PC-3 (cell line): ENCODE measurements around the gene ABCF3. TPM values are rescaled to one million over a fixed set of nuclear protein-coding genes. Genes with fewer than 3 reads are reported as not detected.

Experiments
- ATAC-seq: fragments of 200-7000 bp; cut with Tn5 transposase; 2 replicates; pipeline ENCODE4 v1.9.1; 2020; ENCODE audit warnings: mild to moderate bottlenecking, moderate library complexity
- BruUV-seq: library from RNA; stranded (reverse); fragments of 400-500 nt; replicated peaks from 2 replicates; lab custom pipeline; 2021; lab: Mats Ljungman, UMichigan
- CTCF ChIA-PET: fragments of 300-600 bp; sonication (Branson Sonifier 250); formaldehyde crosslinking; loops from one replicate; lab custom pipeline; 2022; ENCODE audit warnings: antibody characterized with exemption; lab: Charles Lee
- POLR2A ChIA-PET: fragments of 300-600 bp; sonication (Branson Sonifier 250); formaldehyde crosslinking; loops from one replicate; lab custom pipeline; 2022; ENCODE audit warnings: antibody characterized with exemption; ENCODE audit not compliant: unreplicated experiment; lab: Charles Lee
- DNase-seq: peaks from one replicate; pipeline ENCODE4 v3.0.0-alpha.2; 2015
- H2AFZ ChIP-seq: fragments of 300-600 bp; sonication (generic); 2 replicates; pipeline ENCODE4 v1.6.0; 2016; ENCODE audit warnings: antibody characterized with exemption, low read length
- H3F3A ChIP-seq: fragments of 300-600 bp; sonication (generic); one replicate; pipeline ENCODE4 v1.6.0; 2017; ENCODE audit warnings: antibody characterized with exemption, low read length, control low read depth, mild to moderate bottlenecking; ENCODE audit not compliant: unreplicated experiment
- H3K27ac ChIP-seq: fragments of 300-600 bp; sonication (generic); 2 replicates; pipeline ENCODE4 v1.5.1; 2016; ENCODE audit warnings: mild to moderate bottlenecking, low read length
- H3K27me3 ChIP-seq: fragments of 300-600 bp; sonication (generic); 2 replicates; pipeline ENCODE4 v1.6.1; 2016; ENCODE audit warnings: low read length, mixed read lengths
- H3K36me3 ChIP-seq: fragments of 300-600 bp; sonication (generic); 2 replicates; pipeline ENCODE4 v1.6.1; 2016; ENCODE audit warnings: low read depth, mixed run types, low read length, mixed read lengths
- H3K4me1 ChIP-seq: fragments of 300-600 bp; sonication (generic); 2 replicates; pipeline ENCODE4 v1.5.1; 2016; ENCODE audit warnings: low read length; ENCODE audit not compliant: insufficient read depth
- H3K4me2 ChIP-seq: fragments of 300-600 bp; sonication (generic); 2 replicates; pipeline ENCODE4 v1.6.0; 2016; ENCODE audit warnings: low read length
- H3K4me3 ChIP-seq: fragments of 300-600 bp; sonication (generic); 2 replicates; pipeline ENCODE4 v1.5.1; 2016; ENCODE audit warnings: mild to moderate bottlenecking, low read length, mixed read lengths
- H3K79me2 ChIP-seq: fragments of 300-600 bp; sonication (generic); 2 replicates; pipeline ENCODE4 v1.6.1; 2017; ENCODE audit warnings: low read length, mixed read lengths
- H3K9ac ChIP-seq: fragments of 300-600 bp; sonication (generic); 2 replicates; pipeline ENCODE4 v1.6.0; 2016; ENCODE audit warnings: mild to moderate bottlenecking, low read length
- H3K9me2 ChIP-seq: fragments of 300-600 bp; sonication (generic); replicated peaks from 2 replicates; pipeline ENCODE4 v1.6.1; 2016; ENCODE audit warnings: mixed run types, low read length, mixed read lengths
- H3K9me3 ChIP-seq: fragments of 300-600 bp; sonication (generic); 2 replicates; pipeline ENCODE4 v1.6.1; 2016; ENCODE audit warnings: low read length, mixed read lengths
- H4K20me1 ChIP-seq: fragments of 300-600 bp; sonication (generic); 2 replicates; pipeline ENCODE4 v1.6.1; 2016; ENCODE audit warnings: low read length, mixed read lengths
- CTCF ChIP-seq: fragments of 300-600 bp; sonication (generic); conservative IDR thresholded peaks from 2 replicates; pipeline ENCODE4 v1.5.1; 2017; ENCODE audit warnings: antibody characterized with exemption, low read depth, mild to moderate bottlenecking, low read length
- EZH2 ChIP-seq: fragments of 300-600 bp; sonication (generic); IDR thresholded peaks from one replicate; pipeline ENCODE4 v1.6.1; 2017; ENCODE audit warnings: antibody characterized with exemption, mild to moderate bottlenecking, low read length; ENCODE audit not compliant: unreplicated experiment
- EZH2phosphoT487 ChIP-seq: fragments of 300-600 bp; sonication (generic); IDR thresholded peaks from 2 replicates; pipeline ENCODE4 v1.6.1; 2018; ENCODE audit warnings: mild to moderate bottlenecking, antibody characterized with exemption, low read length, borderline replicate concordance
- intact Hi-C: fragments of 100-400 bp; cut with micrococcal nuclease; formaldehyde crosslinking; loops from 2 replicates; pipeline ENCODE4 v1.9.0; 2023
- total RNA-seq: library from RNA; depleted of rRNA; stranded (reverse); fragments of >200 nt; gene quantifications from 2 replicates; pipeline ENCODE4 v1.2.3, GENCODE V29; 2014

ABCF3 gene
- total RNA-seq, 1 experiment from 2014 or later = 85.5 TPM

DNA sequence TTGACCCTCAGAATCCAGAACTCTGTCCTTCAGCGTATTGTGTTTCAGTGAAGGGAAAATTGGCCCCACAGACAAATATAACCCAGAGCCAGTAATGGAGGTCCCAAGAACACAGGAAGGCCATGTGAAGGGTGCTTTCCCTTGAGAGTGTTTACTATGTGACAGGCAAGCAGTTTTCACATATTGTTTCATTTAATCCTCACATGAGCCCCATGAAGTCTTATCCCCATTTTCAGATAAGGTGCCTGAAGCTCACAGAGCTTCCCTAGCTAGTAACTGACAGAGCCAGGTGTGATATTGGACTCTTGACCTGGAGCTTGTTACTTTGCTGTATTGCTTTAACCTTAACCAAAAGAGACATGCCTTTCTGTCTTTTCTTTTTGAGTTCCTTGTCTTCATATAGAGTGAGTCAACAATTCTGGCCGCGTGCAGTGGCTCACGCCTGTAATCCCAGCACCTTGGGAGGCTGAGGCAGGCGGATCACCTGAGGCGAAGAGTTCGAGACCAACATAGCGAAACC lies 40.2 kb upstream of the ABCF3 start:
- intact Hi-C loops = loop anchor here (1.0 to 5.0 kb wide), 3 partner anchors 41 to 143 kb away; partner anchors contain the start of gene ABCF3
- CTCF ChIA-PET = interaction anchor here (0.6 kb wide), 2 partner anchors 52 to 88 kb away, joined by 3 to 4 read pairs; no protein-coding TSS in a partner anchor
- peaks cover 26% of the 10 kb centered on the region for H3K36me3 ChIP-seq
- H3K9me3 ChIP-seq = no peaks in the 10 kb centered on the region
- DNase-seq (no peak), ATAC-seq (no peak)
- H3K4me3 ChIP-seq = no peak overlapping the region
- POLR2A ChIA-PET = interaction anchor here (0.7 kb wide), 1 partner anchor 76 kb away, joined by 25 read pairs; no protein-coding TSS in a partner anchor
- no peaks in the 10 kb centered on the region for H3K4me1 ChIP-seq
- H4K20me1 ChIP-seq = no peaks in the 10 kb centered on the region
- no peak overlapping the region for H2AFZ ChIP-seq
- no peaks in the 10 kb centered on the region for H3K9me2 ChIP-seq
- no peak for TF ChIP-seq EZH2phosphoT487
- no peak for TF ChIP-seq CTCF
- no peak for TF ChIP-seq EZH2
- no peak overlapping the region for H3K9ac ChIP-seq
- no peaks in the 10 kb centered on the region for H3K27me3 ChIP-seq
- no peaks in the 10 kb centered on the region for H3K79me2 ChIP-seq
- H3K4me2 ChIP-seq = no peak overlapping the region
- H3F3A ChIP-seq = peaks cover 4% of the 10 kb centered on the region
- BruUV-seq = no TSS peak
- H3K27ac ChIP-seq = no peak overlapping the region

DNA sequence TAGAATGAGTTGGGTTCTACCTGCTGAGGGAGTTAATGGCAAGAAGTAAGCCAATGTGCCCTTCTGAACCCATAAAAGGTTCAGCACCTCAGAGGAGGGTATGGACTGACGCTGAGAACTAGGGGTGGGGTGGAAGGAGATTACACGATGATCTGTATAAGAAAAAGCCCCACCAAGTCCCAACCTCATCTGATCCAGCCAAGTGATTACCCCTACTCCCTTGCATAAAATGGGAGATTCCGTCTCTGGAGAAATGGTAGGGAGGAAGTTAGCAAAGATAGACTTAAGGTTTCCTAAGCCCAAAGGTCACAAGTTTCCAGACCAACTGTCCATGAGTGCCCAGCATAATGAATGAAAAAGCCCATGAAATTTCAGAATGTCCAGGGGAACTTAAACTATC lies 37.9 kb upstream of the ABCF3 start:
- Histone ChIP-seq H3K79me2 (no peaks in the 10 kb centered on the region), H3K9ac (no peak overlapping the region), H3K36me3 (peaks cover 11% of the 10 kb centered on the region), H2AFZ (no peak overlapping the region), H4K20me1 (no peaks in the 10 kb centered on the region), H3K9me3 (no peaks in the 10 kb centered on the region), H3K4me3 (no peak overlapping the region), H3F3A (peaks cover 4% of the 10 kb centered on the region), H3K27ac (no peak overlapping the region), H3K27me3 (no peaks in the 10 kb centered on the region), H3K4me2 (no peak overlapping the region), H3K4me1 (no peaks in the 10 kb centered on the region), H3K9me2 (no peaks in the 10 kb centered on the region)
- DNase-seq (no peak), ATAC-seq (no peak)
- TF ChIP-seq EZH2phosphoT487 = no peak
- no peak for TF ChIP-seq EZH2
- TF ChIP-seq CTCF = no peak
- BruUV-seq = no TSS peak
- ChIA-PET POLR2A (interaction anchor here (0.7 kb wide), 1 partner anchor 37 kb away, joined by 3 read pairs; no protein-coding TSS in a partner anchor), CTCF (no interaction called here)
- intact Hi-C loops = loop anchor here (5.0 kb wide), 1 partner anchor 39 kb away; the partner anchor contains the start of gene ABCF3

DNA sequence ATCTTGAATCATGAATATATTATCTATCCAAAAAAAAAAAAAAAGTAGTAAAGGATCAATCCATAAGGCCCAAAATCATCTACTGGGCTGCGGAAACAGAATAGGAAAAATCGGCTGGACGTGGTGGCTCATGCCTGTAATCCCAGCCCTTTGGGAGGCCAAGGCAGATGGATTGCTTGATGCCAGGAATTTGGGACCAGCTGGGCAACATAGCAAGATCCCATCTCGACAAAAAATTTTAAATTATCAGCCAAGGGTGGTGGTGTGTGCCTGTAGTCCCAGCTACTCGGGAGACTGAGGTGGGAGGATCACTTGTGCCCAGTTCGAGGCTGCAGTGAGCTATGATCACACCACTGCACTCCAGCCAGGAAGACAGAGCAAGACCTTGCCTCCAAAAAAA lies 36.9 kb upstream of the ABCF3 start:
- intact Hi-C loops = loop anchor here (5.0 kb wide), 1 partner anchor 38 kb away; the partner anchor contains the start of gene ABCF3
- Histone ChIP-seq H3K4me1 (no peaks in the 10 kb centered on the region), H3K27ac (no peak overlapping the region), H3K9ac (no peak overlapping the region), H3K79me2 (no peaks in the 10 kb centered on the region), H3K9me2 (no peaks in the 10 kb centered on the region), H3F3A (peaks cover 4% of the 10 kb centered on the region), H3K4me3 (no peak overlapping the region), H2AFZ (no peak overlapping the region), H4K20me1 (no peaks in the 10 kb centered on the region), H3K27me3 (no peaks in the 10 kb centered on the region), H3K4me2 (no peak overlapping the region), H3K36me3 (peaks cover under 1% of the 10 kb centered on the region; the same call in 1 of the 2 replicates), H3K9me3 (no peaks in the 10 kb centered on the region)
- TF ChIP-seq CTCF = no peak
- no peak for TF ChIP-seq EZH2phosphoT487
- no peak for TF ChIP-seq EZH2
- BruUV-seq = no TSS peak
- CTCF ChIA-PET = no interaction called here
- POLR2A ChIA-PET = interaction anchor here (0.6 kb wide), 1 partner anchor 48 kb away, joined by 9 read pairs; no protein-coding TSS in a partner anchor
- ATAC-seq (no peak), DNase-seq (no peak)
